Activated CD8-positive, alpha-beta T cell treated with anti-CD3 and anti-CD28 coated beads for 36 hours (primary cell): Measurements from ENCODE around the gene KDSR. TPM values are rescaled to one million over a fixed set of nuclear protein-coding genes. Genes with fewer than 3 reads are reported as not detected.

Experiments
- ATAC-seq: fragments of 200-7000 bp; cut with Tn5 transposase; one replicate; pipeline ENCODE4 v1.10.0; 2021; ENCODE audit warnings: mild to moderate bottlenecking, moderate library complexity
- CTCF ChIA-PET: fragments of 350-600 bp; sonication (Branson Sonifier 250); formaldehyde crosslinking; loops from one replicate; lab custom pipeline; 2021; ENCODE audit warnings: antibody characterized with exemption; lab: Charles Lee
- POLR2A ChIA-PET: fragments of 350-600 bp; sonication (Branson Sonifier 250); formaldehyde crosslinking; loops from one replicate; lab custom pipeline; 2021; ENCODE audit warnings: antibody characterized with exemption; lab: Charles Lee
- DNase-seq: peaks from one replicate; pipeline ENCODE4 v3.0.0-alpha.2; 2020
- H3K27ac Mint-ChIP-seq: one replicate; pipeline ENCODE4 v1.8.0; 2021; ENCODE audit warnings: mild to moderate bottlenecking, mixed read lengths
- H3K27me3 Mint-ChIP-seq: one replicate; pipeline ENCODE4 v1.8.0; 2021; ENCODE audit warnings: mixed read lengths
- H3K36me3 Mint-ChIP-seq: one replicate; pipeline ENCODE4 v1.8.0; 2021; ENCODE audit warnings: low read depth, mixed read lengths
- H3K4me1 Mint-ChIP-seq: one replicate; pipeline ENCODE4 v1.8.0; 2021; ENCODE audit warnings: low read depth, mixed read lengths
- H3K4me3 Mint-ChIP-seq: one replicate; pipeline ENCODE4 v1.8.0; 2021; ENCODE audit warnings: mild to moderate bottlenecking, moderate library complexity, mixed read lengths
- H3K9me3 Mint-ChIP-seq: one replicate; pipeline ENCODE4 v1.8.0; 2021; ENCODE audit warnings: mixed read lengths
- intact Hi-C: fragments of 100-400 bp; cut with micrococcal nuclease; formaldehyde crosslinking; loops from one replicate; pipeline ENCODE4 v1.10.0; 2022
- total RNA-seq, 2 experiments: library from RNA; stranded (reverse); gene quantifications; one replicate each; pipeline ENCODE4 v1.2.3, GENCODE V29; 2021
- TF ChIP-seq, protein P1 (sequence below): fragments of 200-600 bp; IDR thresholded peaks from one replicate; pipeline ENCODE4 v1.8.0; 2022; ENCODE audit warnings: antibody characterized with exemption, mild to moderate bottlenecking

Gene KDSR
- total RNA-seq, 2 experiments from 2014 or later = 53.4 TPM

DNA sequence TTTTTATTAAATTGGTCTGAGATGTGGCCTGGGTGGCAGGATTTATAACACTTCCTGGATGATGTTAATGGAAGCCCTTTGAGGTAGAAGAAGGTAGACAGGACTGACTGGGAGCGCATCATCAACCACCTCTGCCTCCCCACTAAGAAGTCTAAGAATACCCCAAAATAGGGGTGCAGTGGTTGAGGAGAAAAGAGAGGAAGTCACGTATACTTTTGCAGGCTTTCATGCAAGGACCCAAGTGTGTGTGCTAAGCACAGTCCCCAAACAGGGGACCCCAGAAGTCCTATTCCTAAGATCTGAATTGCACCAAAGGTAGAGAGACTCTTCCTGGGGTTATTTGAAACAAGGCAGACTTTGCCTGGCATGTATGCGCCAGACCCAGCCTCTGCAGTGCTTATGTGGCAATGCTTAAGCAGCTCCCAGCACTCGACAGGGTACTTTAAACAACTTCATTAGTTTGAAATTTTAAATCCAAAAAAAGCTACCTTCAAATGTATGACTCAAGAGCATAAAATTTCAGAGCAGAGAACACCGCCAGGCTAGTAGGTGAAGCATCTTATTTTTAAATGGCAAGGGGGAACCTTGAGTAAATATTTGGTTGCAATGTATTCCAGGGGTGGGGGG, 82.7 kb downstream of the KDSR start:
- intact Hi-C loops = no loop called here
- no peak overlapping the region for H3K27ac Mint-ChIP-seq
- no peak for ATAC-seq
- ChIA-PET POLR2A (interaction anchor here (1.4 kb wide), 1 partner anchor 16 kb away, joined by 4 read pairs; no protein-coding TSS in a partner anchor), CTCF (interaction anchor here (1.0 to 1.1 kb wide), 3 partner anchors 15 to 155 kb away, joined by 3 to 4 read pairs (median 3); no protein-coding TSS in a partner anchor)
- no peak for DNase-seq
- H3K9me3 Mint-ChIP-seq = peaks cover 2% of the 10 kb centered on the region
- TF ChIP-seq, protein P1, sequence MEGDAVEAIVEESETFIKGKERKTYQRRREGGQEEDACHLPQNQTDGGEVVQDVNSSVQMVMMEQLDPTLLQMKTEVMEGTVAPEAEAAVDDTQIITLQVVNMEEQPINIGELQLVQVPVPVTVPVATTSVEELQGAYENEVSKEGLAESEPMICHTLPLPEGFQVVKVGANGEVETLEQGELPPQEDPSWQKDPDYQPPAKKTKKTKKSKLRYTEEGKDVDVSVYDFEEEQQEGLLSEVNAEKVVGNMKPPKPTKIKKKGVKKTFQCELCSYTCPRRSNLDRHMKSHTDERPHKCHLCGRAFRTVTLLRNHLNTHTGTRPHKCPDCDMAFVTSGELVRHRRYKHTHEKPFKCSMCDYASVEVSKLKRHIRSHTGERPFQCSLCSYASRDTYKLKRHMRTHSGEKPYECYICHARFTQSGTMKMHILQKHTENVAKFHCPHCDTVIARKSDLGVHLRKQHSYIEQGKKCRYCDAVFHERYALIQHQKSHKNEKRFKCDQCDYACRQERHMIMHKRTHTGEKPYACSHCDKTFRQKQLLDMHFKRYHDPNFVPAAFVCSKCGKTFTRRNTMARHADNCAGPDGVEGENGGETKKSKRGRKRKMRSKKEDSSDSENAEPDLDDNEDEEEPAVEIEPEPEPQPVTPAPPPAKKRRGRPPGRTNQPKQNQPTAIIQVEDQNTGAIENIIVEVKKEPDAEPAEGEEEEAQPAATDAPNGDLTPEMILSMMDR = no peak
- H3K4me1 Mint-ChIP-seq = peaks cover 23% of the 10 kb centered on the region
- no peaks in the 10 kb centered on the region for H3K27me3 Mint-ChIP-seq
- H3K4me3 Mint-ChIP-seq = no peak overlapping the region
- peaks cover 42% of the 10 kb centered on the region for H3K36me3 Mint-ChIP-seq

GRCh38 chr18:63283305-63284094, 83.5 kb downstream of the KDSR start:
- Mint-ChIP-seq H3K4me1 (peaks cover 30% of the 10 kb centered on the region), H3K9me3 (peaks cover 2% of the 10 kb centered on the region), H3K27me3 (no peaks in the 10 kb centered on the region), H3K36me3 (peaks cover 49% of the 10 kb centered on the region), H3K4me3 (no peak overlapping the region), H3K27ac (no peak overlapping the region)
- ATAC-seq (no peak), DNase-seq (no peak)
- intact Hi-C loops = no loop called here
- ChIA-PET CTCF (no interaction called here), POLR2A (interaction anchor here (0.7 kb wide), 1 partner anchor 11 kb away, joined by 3 read pairs; no protein-coding TSS in a partner anchor)
- TF ChIP-seq, protein P1 = no peak

DNA sequence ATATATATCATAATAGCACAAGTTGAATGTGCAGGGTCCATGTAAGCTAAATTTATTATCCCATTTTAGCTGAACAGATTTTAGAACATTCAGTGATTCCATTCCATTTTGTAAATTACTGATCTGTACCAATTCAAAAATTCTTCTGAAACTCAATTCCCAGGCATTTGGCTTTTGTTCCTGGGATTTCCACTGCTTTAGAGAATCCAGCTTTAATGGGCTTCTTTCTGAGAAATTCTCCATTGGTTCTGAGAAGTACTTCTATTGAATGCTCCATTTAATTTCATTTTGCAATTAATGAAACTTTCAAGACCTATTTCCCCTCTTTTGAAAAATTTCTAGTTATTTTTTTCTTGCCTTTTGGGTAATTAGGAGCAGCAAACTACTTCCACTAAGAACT, 84.2 kb downstream of the KDSR start:
- H3K27ac Mint-ChIP-seq = no peak overlapping the region
- ATAC-seq (no peak), DNase-seq (no peak)
- H3K4me3 Mint-ChIP-seq = no peak overlapping the region
- H3K36me3 Mint-ChIP-seq = peaks cover 56% of the 10 kb centered on the region
- TF ChIP-seq, protein P1 = no peak
- intact Hi-C loops = no loop called here
- peaks cover 2% of the 10 kb centered on the region for H3K9me3 Mint-ChIP-seq
- peaks cover 37% of the 10 kb centered on the region for H3K4me1 Mint-ChIP-seq
- H3K27me3 Mint-ChIP-seq = no peaks in the 10 kb centered on the region
- ChIA-PET CTCF (interaction anchor here (1.9 kb wide), 1 partner anchor 10 kb away, joined by 8 read pairs; no protein-coding TSS in a partner anchor), POLR2A (interaction anchor here (1.4 kb wide), 1 partner anchor 14 kb away, joined by 3 read pairs; no protein-coding TSS in a partner anchor)

Other genes with a start within 250 kb of the KDSR start
- gene BCL2, start 47.4 kb downstream of the KDSR start, total RNA-seq = 100 to 1,000 TPM; 104 to 107 TPM
- gene VPS4B, start 55.3 kb upstream of the KDSR start, total RNA-seq = 10 to 100 TPM; 34.8 to 35.9 TPM
- not detected for gene SERPINB5, start 109.8 kb upstream of the KDSR start, total RNA-seq
- gene SERPINB12, start 175.2 kb upstream of the KDSR start, total RNA-seq = not detected
- gene SERPINB13, start 220.1 kb upstream of the KDSR start, total RNA-seq = not detected